HG03108 (cell line): ENCODE data around the gene SBF2.
"Not testable (repeated sequence)": the region's sequence is repeated elsewhere in the genome, so short reads cannot be mapped to it uniquely, and the experiment has no call there.

Experiments used
- ATAC-seq: cut with Tn5 transposase; IDR thresholded peaks from one replicate; pipeline ENCODE4 v1.9.1; 2021; ENCODE audit warnings: moderate library complexity; ENCODE audit not compliant: unreplicated experiment

Gene SBF2

DNA sequence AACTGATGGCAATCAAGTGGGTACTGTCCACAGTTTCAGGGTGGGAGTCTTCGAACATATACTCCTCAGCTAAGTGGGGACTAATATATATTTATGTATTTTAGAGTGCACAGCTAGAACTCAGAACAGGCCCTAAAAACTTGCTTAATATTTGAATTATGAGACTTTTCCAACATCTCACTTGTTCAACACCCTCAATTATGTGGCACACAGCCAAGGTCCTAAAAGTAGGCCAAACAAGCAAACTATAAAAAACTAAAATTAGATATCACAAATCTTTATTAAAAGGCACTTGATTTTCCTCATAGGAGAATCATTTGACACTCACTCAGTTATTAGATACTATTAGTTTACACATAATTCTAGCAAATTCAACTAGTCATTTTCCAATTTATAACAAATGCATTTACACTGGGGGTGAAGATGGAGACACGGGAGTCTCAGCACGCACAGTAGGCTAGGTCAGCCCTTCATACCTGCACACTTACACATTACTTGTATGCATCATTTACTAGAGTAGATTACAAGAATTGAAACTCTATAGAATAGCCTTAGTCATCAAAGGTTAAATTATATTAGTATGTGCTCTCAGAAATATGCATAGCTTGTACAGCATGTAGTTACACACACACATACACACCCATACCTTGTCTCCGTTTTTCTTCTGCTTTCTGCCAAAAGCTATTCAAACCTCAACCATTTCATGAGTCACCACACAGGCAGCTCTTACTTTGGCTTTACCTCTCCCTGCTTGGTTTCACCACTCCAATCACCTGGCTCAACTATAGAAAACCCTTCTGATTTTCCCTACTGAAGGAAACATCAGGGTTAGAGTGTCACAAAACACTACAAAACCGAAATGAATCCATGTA is 171.5 kb downstream of the SBF2 start:
- no peak for ATAC-seq

DNA sequence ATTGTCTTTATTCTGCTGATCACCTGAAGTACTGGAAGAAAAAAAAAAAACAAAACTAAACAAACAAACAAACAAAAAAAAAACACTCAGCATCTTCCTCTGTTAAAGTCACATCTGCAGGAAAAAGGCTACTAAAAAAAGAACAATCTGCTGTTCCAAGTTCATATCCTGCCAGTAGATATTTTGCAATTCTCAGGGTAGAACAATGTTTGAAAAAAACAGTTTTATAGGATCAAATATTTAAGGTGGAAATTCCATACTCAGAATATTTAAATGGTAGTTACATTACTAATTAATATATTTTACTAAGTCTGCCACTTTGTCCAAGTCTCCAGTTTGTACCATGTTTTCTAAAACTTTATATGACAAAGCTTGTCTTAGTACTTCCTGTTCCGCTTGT is 175.2 kb downstream of the SBF2 start:
- ATAC-seq: no peak

DNA sequence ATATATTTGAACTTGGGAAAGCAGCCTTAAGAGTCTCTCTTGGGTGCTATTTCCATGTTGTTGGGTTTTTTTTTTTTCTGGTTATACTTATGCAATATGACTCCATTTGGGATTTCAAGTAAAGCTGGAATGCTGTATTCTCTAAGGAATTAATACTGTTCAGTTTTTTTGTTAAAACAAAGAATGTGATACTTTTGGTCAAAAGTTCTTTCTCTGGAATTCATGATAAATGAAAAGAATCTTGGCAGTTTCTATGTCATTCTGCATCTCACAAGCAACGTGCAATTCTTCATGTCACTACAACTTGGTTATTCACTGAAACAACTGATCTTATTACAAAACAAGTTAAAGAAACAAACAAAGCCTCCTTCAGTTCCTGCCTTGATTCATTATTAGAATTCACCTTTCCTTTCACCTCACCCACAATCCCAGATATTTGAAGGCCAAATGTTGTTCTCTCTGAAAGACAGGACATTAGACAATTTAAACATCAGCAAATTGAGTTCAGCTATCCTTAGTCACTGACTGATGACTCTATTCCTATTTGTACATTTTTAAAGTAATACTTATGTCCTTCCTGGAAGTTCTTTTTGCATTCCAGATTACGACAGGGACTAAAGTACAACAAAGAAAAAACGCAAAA is 176.2 kb downstream of the SBF2 start:
- no peak for ATAC-seq

DNA sequence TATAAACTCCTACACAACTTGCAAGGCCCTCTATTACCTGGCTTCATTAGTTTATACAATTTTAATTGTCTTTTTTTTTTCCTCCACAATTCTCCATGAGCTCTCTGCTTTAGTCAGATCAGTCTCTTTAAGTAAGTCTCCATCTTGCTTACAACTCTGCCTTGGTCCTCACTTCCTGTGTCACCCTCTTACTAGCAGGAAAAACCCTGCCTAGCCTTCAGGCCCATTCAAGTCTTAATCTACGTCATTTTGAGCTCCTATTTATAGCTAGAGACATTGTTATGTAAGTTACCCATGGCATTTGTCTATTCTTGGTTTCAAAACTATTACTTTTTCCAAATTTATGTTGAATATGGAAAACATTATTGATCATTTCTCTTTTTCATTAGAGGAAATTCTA is 177.4 kb downstream of the SBF2 start:
- no peak for ATAC-seq

DNA sequence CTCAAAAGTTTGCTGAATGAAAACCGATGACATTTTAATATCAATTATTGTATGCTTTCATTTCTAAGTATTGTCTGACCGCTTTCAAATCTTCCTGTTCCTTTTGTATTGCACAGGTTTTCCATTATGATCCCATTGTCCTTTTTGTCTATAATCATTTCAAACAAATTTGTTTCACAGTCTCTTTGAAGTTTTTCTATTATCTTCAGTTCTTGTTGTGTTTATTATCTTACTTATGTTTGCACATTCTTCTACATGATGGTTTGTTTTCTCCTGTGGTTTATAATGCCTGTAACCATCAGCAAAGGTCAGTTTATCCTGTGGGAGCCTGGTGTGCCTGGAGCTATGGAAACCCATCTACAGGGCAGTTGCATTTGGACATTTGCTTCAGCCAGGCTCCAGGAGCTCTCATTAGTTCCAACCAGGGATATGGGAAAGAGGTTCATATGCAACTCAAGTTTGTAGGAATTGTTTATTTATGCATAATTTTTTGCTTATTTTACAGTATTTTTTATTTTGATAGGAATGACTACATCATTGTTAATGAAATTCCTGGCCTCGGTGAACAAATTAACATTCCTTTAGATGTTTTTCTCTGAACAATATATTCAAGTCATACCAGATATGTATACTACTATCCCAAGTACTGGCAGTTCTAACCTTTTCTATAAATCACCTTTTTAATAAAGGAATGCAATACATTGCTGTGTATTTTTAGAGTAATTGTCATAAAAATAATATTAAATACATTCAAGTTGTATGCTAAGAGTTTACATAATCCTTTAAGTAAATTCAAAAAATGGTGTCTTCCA is 179.2 kb downstream of the SBF2 start:
- no peak for ATAC-seq

DNA sequence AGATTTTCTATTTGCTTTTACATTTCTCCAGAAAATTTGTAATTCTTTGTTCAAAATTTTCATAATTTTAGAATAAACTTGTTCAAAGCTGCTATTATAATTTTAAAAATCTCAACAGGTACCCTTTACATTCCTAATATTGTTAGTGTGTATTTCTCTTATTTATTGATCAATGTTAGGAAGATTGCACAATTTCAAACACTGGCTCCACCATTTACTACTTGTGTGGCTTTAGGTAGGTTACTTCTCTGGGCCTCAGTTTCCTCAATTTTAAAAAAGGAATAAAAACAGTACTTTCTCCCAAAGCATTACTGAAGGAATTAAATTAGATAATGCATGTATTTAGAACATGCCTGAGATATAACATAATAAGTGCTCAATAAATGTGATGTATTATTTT is 180.2 kb downstream of the SBF2 start:
- ATAC-seq: no peak

DNA sequence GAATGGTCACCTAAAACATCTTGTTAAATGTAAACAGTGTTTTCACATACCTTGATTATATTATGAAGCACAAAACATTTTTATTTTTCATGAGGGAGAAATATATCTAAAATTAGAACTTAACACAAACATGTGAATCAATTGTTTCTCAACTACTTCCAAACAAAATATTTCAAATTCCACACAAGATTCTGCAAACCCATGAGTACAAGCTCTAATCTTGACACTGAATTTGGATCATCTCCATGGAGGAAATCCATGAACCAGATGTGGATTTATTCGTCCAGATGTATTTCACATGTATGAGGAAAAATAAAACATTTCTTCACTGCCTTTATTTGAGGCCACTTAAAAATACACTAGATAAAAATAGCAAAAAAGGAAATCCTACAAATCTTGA is 184.2 kb downstream of the SBF2 start:
- ATAC-seq: no peak

DNA sequence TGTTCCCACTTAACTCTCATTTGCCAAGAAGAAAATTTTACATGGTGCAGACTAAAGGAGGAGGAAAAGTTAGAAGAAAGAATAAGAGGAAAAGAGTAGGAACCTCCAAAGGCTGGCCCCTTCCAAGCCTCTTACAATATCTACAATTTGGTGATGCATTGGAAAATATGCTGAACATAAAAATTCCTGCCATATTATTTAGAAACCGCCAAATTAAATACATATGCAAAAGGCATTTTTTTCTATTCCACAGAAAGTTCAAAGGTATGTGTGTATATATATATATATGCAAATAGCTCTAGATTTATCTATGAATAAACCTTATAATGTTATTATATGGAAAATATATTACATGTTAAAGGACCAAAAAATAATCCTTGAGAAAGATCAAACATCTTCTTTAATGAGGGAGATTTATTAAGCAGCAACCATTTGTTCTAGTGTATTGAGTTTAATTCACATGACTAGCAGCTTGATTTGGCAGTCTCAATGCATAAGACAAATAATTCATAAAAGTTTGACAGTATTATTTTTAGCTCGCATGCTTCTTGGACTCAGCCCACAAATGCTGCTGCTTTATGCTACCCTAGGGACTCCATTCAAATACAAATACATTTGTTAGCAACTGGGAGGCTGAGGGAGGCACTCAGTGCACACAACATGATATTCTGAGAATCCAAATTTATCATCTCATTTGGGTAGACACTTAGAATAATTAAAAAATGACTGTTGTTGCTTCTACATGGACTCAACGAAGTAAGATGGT is 184.9 kb downstream of the SBF2 start:
- ATAC-seq: no peak

DNA sequence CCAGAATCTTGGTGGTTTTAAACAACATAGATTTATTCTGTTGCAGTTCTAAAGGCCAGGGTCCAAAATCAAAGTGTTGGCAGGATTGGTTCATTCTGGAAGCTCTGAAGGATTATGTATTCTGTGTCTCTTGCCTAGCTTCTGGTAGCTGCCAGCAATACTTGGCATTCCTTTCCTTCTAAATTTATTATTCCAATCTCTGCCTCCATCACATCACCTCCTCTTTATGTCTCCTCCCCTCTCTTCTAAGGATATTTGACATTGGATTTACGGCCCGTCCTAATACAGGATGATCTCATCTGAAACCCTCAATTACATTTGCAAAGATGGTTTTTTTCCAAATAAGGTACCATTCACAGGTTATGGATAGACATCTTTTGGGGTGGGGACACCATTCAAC is 186.5 kb downstream of the SBF2 start:
- no peak for ATAC-seq

DNA sequence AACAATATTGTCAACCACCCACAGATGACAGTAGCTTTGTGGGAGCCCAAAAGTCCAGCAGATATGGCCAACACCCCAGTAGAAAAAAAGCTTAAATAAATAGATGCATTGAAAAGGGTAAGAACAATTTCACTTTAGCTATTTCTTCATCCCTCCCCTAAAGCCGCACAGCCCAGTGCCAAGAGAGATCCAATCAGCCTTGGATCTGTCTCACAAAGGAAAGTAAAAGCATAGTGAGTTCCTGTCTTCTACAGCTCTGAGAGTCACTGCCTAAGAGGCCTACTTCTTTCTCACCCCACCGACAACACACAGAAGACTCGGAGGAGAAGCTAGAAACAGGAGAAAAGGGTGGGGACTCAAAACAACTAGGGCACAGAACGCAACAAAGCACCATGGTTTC is 196.4 kb downstream of the SBF2 start:
- ATAC-seq: no peak

DNA sequence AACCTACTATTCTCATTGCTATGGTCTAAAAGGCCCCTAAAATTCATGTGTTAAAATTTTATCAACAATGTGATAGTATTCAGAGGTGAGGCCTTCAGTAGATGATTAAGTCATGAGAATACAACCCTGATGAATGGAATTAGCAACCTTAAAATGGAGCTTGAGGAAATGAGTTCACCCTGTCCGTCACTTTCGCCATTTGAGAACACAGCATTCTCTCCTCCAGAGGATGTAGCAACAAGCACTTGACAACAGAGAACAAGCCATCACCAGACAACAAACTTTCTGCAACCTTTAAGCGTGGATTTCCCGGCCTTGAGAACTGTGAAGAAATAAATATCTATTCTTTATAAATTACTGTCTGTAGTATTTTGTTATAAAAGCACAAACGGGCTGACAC is 197.0 kb downstream of the SBF2 start:
- no peak for ATAC-seq

DNA sequence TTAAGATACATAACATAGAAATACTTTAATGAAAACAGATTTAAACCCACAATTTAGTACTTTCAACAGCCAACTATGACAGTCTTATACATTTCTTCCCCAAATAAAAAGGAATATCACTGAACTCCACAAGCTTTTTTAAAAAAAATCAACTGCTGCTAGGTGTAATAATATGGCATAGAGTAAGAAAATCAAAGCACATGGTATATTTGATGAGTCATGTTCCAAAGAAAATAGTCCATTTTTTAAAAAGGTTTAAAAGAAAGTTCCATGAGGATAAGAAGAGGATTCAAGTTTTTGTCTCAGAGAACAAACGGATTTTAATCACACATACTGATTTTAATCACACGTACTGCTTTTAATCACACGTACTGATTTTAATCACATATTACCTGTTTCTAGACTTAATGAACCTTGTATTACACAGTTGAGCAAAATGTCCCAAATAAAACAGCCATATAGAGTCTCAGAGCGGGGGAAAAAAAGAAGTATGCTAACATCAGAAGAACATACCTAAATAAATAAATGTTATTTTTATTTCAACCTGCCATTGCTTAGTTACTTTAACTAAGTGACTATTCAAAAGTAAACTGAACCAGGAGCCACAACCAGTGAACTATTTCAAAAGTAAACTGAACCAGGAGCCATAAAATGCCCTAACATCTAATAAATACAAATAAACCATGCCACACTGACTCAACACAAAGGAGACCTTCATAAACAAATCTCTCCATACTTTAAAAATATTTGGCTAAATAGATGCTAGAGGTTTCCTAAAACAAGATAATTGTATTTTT is 198.4 kb downstream of the SBF2 start:
- no peak for ATAC-seq

DNA sequence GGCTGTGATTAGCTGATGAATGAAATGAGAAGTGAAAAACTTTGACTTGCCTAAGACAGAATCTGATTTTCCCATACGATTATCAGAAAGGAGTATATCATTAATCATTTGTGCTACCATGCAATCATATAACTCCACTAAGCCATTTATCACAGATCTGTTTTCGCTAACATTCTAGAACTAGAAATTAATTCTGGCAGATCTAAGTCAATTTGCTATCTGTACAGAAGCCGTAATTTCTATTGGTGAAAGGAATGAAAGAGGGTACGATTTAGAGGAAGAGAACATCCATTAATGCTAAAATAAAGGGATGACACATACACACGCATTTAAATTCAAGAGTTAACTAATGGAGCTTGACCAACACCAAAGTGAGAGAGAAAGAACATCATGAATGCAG is 201.6 kb downstream of the SBF2 start:
- ATAC-seq: no peak

DNA sequence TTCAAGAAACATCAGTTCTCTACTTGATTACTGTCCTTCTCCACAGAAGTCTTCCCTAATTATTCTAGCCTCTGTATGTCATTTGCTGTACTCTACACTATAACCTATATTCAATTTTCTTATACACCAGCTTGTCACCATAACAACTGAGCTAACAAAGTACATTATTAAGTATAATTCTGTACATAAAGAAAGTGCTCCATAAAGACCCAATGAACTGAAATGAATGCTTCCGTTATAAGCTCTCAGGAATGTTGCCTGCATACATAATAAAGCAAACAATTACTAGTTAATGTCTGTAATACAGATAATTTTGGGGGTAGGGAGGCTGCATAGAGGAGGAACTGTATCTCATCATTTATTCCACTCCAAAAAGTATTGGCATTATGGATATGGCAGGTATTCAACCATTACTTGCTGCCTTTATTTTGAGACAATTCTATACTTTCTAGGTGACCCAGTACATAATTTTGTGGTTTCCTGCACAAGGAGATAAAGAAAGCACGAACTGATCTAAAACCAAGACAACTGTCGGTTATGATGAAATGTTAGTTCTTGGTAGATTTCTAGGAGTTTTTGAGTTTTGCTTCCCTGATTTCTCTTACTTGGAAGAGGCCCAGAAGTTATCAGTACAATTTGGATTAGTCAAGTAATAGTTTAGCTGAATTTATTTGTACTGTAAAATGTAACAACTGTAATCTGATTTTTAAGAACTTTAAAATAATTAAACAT is 202.5 kb downstream of the SBF2 start:
- no peak for ATAC-seq

DNA sequence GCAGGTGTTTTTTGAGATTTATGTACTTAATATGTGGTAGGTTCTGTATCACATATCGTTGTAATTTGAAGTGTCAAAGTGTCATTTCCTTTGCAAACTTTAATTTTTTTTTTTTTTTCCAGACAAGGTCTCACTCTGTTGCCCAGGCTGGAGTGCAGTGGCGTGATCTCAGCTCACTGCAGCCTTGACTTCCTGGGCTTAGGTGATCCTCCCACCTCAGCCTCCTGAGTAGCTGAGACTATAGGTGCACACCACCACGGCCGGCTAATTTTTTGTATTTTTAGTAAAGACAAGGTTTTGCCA is 206.1 kb downstream of the SBF2 start:
- not testable (repeated sequence) for ATAC-seq

DNA sequence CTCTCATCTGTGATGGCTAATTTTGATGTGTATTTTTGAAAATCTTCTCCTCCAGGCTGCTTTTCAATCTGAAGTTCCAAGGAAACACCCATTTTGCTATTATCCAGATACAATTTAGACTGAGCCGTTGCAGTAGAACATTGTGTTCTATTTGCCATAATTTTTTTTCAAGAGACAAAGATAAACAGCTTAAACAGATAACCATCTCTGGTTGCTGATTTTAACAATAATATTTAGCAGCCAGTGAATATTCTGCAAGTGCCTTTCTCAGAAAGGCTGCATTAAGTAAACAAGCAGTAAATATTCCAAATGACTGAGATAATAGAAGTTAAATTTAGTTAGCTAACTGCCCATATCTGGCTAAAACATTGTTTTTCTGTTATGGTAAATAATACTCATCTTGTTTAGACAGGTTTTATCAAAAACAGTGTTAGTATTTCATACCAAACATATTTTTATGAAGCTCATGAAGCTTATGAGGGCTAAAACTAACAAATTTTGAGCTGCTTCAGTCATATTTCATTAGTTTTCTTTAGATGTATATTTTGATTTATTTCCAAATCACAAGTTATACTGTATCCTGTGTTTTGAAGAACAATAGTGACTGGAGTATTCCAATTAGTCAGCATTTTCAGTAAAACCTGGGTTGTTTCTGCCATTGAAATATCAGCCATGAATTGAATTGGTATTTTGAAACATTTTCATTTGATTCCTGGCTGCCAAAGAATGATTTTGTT is 206.7 kb downstream of the SBF2 start:
- ATAC-seq: no peak

DNA sequence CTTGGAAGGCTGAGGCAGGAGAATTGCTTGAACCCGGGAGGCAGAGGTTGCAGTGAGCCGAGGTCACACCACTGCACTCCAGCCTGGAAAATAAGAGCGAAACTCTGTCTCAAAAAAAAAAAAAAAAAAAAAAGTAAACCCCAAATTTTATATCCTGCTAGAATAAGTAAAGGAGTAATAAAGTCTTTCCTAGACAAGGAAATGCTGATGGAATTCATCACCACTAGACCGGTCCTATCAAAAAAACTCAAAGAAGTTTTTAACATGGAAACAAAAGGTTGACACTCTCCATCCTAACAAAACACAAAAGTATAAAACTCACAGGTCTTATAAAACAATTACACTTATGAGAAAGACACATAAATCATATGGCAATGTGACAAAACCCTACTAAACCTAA is 213.9 kb downstream of the SBF2 start:
- no peak for ATAC-seq

DNA sequence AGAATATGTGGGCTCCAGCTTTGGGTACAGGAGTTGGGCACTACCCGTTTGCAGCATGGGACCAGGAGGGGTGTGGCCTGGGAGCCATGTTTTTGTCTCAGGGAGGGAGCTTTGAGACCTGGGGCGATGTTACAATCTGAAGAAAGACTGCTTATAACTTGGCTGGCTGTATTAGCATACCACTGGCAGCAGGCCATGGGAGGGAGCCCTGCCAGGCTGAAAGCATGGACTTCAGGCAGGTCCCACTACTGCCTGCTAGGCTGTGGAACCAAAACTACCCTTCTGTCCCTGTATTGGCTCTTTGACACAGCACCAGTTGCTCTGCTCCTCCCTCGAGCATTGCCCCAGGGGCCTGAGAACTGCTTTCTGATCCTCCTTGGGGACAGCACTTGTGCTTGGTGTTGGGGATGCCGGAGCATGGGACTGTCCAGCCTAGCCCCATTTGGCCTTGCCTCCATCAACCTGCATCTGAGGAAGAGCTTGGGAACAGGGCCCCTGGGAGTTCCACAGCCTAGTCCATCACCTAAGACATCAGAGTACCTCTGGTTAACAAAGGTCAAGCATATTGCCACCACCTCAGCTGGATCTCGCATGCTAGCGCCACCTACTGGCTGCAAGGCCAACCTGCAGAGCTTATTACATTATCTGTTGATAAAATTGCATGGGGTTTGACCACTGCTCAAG is 217.4 kb downstream of the SBF2 start:
- peak; percentile 49 for ATAC-seq

DNA sequence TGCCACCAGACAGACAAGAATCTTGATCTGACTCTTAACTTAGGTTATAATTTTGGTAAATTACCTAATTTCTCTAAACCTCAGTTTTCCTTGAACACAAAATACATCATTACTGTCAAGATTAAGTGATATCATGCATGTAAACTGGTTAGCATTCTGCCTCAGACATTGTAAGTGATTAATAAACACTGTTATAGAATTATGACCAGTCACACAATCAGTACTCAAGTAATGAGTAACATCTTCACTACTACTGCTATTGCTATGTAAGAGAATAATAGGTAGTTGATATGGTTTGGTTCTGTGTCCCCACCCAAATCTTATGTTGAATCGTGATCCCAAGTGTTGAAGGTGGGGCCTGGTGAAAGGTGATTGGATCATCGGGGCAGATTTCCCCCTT is 218.9 kb downstream of the SBF2 start:
- ATAC-seq: no peak
